ENCODE data around the gene SMTN.
"Not testable (repeated sequence)": the region's sequence is repeated elsewhere in the genome, so short reads cannot be mapped to it uniquely, and the experiment has no call there.

The SMTN gene

GRCh38 chr22:31073545-31074145 lies 7.5 kb upstream of the SMTN start:
- not testable (repeated sequence) for DNase-seq

- DNase-seq: no peak
These were observed 5.2 kb upstream of the SMTN start for GRCh38 chr22:31075961-31076360.

DNA sequence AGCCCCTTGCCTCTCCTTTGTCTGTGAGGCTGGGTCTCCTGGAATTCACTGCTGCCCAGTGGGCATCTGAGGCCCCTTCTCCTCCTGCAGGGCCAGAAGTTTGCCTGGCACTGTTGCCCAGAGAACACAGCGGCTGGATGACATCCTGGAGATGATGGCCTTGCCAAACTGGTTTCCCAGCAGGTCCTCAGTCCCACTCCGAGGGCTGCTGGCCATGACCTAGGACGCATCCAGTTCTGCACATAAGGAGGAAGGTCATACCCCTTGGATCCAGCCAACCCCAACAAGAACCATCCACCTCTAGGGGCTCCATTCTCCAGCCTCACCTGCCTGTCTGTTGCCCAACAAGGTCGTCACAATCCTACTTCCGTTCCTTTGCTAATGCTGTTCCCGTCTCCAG lies 3.4 kb upstream of the SMTN start:
- DNase-seq: no peak

GRCh38 chr22:31078389-31078788 lies 2.7 kb upstream of the SMTN start:
- not testable (repeated sequence) for DNase-seq

GRCh38 chr22:31079095-31079642 lies 1.9 kb upstream of the SMTN start:
- DNase-seq: no peak

DNA sequence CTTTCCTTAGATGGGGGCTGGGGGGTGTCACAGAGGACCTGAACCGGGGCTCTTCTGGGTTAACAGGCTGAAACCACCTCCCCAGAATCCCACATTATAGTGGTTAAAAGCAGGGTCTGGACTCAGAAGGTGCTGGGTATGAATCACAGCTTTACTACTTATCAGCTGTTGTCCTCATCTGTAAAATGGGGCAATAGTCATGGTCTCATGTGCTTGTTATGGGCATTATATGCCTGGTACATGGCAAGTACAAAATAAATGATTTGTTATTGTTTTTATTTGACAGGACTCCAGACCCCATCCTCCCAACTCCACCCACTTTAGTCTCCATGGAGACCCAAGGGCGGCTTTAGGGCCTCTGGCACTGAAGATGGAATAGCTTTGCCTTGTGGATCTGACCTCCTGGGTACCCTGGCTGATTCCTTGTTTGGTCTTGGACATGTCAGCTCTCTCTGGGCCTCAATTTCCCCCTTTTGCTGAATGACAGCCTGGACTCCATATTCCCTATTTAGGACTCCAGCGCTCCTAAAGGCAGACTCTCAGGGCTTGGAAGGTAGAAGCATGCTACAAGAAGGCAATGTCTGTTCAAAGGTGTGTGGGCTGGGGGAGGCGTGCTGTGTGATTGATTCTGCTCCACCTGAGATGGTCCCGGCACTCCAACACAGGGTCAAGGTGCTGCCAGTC lies 812 bp upstream of the SMTN start:
- DNase-seq: no peak

GRCh38 chr22:31081963-31082605 lies 966 bp downstream of the SMTN start:
- no peak for DNase-seq

GRCh38 chr22:31082606-31083376 lies 1.7 kb downstream of the SMTN start:
- DNase-seq: peak; percentile 69

DNA sequence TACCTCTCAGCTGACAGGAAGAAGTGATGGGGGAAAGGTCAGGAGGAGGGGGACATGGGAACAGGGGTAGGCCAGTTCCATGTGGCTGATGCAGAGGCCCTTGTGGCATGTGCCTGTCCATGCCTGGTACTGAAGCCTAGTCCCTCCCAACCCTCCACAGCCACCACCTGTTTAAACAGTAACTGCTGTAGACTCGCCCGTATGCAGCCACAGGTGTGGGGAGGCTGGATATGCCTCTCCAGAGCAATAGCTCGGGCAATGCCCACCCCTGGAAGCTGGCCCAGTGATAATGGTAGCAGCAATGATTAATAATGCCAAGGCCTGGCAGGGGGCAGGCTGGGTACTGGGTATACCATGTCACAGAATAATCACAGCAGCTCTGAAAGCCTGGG lies 2.3 kb downstream of the SMTN start:
- DNase-seq: no peak

GRCh38 chr22:31083923-31084810 lies 3.0 kb downstream of the SMTN start:
- peak; percentile 26 for DNase-seq

DNA sequence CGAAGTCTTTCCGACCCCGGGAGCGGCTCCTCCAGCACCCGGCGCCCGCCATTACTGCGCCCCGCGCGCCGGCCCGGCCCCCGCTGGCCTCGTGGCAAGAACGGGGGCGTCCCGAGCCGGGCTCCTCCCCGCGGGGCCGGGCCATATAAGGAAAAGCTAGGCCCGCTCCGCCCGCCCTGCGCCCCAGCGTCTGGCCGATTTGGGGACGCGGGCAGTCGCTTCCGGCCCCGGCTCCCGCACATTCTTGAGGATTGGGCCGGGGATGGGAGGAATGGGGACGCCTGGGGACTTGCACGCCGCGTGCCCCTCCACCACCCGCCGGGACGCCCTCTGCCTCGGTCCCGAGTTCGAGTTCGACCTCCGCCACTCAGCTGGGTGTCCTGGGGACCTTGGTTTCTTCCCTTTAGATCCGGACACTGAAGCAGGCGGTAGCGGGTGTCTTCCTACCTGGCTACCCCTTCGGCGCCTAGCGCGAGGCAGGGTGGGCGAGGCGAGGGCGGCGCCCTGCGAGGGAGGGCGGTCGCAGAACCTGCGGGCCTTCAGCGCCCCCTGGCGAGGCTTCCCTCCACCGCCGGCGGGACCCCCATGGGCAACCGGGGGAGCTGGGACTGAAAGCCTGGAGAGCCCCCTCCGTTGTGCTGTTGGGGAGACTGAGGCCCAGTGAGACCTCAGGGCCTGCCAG lies 3.8 kb downstream of the SMTN start:
- DNase-seq: peak; percentile 89

GRCh38 chr22:31085493-31085824 lies 4.3 kb downstream of the SMTN start:
- no peak for DNase-seq

DNA sequence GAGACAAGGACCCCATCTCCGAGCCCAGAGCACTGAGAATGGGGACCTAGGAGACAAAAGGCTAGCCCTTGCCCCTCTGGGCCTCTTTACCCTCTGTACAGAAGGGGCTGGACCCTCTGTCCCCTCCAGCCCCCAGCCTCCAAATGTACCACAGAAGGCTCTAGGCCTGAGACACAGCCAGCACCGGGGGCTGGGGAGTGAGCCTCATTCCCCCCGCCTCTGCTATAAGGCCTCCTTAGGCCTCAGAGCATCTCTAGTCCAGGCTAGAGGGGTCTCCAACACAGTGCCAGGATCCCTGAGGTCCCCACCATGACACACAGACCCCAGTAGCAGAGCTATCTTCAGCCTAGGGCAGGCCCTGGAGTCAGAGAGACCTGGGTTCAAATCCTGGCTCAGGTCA lies 4.8 kb downstream of the SMTN start:
- no peak for DNase-seq

GRCh38 chr22:31086703-31087330 lies 5.7 kb downstream of the SMTN start:
- no peak for DNase-seq

DNA sequence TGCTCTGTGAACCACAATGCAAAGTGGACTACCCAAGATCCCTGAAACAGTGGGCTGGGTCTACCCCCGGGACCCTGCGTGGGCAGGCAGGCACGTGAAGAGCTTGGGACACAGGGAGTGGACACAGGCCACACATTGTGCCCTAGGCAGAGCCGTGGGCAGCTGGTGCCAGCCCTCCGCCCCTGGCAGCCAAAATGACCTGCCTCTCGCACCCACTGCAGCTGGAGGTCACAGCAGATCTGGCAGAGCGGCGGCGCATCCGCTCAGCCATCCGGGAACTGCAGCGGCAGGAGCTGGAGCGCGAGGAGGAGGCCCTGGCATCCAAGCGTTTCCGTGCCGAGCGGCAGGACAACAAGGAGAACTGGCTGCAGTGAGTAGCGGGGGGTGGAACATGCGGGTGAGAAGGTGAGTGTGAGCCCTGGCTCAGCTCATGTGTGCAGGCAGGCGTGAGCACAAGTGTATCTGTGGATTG lies 6.7 kb downstream of the SMTN start:
- DNase-seq: no peak

DNA sequence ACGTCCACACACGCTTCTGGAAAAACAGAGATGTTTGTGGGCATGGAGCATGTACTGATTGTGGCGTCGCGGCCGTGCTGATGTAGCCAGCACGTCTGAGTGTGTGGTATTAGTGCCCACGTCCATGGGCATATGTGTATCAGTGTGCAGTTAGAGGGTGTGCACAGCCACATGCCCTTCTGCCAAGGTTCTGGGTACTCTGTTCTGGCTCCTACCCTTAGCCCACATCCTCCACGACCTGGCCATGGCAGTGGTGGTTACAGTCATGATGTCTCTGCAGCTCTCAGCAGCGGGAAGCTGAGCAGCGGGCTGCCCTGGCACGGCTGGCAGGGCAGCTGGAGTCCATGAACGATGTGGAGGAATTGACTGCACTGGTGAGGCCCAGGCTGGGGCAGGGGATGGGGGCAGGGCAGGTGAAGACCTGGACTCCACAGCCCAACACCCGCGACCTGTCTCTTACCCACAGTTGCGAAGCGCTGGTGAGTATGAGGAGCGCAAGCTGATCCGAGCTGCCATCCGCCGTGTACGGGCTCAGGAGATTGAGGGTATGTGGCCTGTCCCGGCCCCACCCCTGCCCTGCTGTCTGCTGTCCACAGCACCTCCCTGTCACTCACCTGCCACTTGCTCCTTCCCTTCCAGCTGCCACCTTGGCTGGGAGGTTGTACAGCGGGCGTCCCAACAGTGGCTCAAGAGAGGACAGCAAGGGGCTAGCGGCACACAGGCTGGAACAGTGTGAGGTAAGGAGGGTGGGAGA lies 7.3 kb downstream of the SMTN start:
- no peak for DNase-seq

DNA sequence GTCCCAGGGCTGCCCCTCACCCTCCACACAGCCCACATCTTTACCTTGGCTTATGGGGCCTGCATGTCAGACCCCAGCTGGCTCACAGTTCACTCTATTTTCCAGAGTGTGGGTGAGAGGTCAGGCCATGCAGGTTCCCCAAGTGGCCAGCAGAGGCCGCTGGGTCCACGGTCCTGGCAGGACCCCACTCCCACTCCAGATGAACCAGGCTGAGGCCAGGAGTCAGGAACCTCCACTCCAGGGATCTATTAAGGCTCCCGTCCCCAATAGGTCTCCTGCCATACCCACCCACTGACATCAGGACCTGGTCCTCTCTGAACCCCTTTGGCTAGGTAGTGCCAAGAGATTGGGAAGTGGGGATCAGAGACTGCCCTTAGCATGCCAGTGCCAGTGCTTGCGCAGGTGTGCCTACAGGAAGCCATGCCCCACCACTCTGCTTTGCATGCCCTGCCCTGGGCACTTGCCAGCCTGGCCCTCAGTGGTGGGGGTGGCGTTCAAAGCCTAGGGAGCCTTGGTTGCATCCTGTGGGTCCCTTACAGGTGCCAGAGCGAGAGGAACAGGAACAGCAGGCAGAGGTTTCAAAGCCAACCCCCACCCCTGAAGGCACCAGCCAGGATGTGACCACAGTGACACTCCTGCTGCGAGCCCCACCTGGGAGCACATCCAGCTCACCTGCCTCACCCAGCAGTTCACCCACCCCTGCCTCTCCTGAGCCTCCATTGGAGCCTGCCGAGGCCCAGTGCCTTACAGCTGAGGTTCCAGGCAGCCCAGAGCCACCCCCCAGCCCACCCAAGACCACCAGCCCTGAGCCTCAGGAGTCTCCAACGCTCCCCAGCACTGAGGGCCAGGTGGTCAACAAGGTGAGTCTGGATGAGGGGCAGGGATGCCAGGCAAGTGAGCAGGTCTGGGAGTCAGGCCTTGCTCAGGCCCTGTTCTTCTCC lies 8.3 kb downstream of the SMTN start:
- peak; percentile 59 for DNase-seq

- no peak for DNase-seq
These were observed 9.3 kb downstream of the SMTN start for GRCh38 chr22:31090217-31091085.

Measured in CD4-positive, alpha-beta T cell treated with Interleukin-6 for 4 hours (primary cell).